BJ (cell line): ENCODE data around the gene DPYD. TPM values are rescaled to one million over a fixed set of nuclear protein-coding genes. Genes with fewer than 3 reads are reported as not detected.

Experiments
- CTCF ChIA-PET: fragments of 350-600 bp; formaldehyde crosslinking; extraction: SDS; loops from one replicate; lab custom pipeline; 2021; ENCODE audit warnings: antibody characterized with exemption, inconsistent platforms; lab: Yijun Ruan, JAX
- POLR2A ChIA-PET: fragments of 300-600 bp; sonication (Branson Sonifier 250); formaldehyde crosslinking; extraction: SDS; loops from one replicate; lab custom pipeline; 2021; ENCODE audit warnings: antibody characterized with exemption; lab: Charles Lee
- DNase-seq: peaks from one replicate; pipeline ENCODE4 v3.0.0-alpha.2; 2011; ENCODE audit warnings: low read depth
- H3K27me3 ChIP-seq: 2 replicates; pipeline ENCODE4 v1.6.0; 2011; ENCODE audit warnings: low read length; ENCODE audit not compliant: control insufficient read depth, insufficient read depth
- H3K36me3 ChIP-seq: 2 replicates; pipeline ENCODE4 v1.5.1; 2011; ENCODE audit warnings: low read length; ENCODE audit not compliant: control insufficient read depth, insufficient read depth
- H3K4me3 ChIP-seq: 2 replicates; pipeline ENCODE4 v1.5.1; 2011; ENCODE audit warnings: low read depth, mild to moderate bottlenecking, control low read depth, low read length
- polyA plus RNA-seq: library from polyadenylated mRNA; depleted of rRNA; stranded (reverse); fragments of >200 nt; gene quantifications from 2 replicates; pipeline ENCODE4 v1.2.3, GENCODE V29; 2011
- TF ChIP-seq, protein P1 (sequence below): IDR thresholded peaks from 2 replicates; pipeline ENCODE4 v1.5.1; 2011; ENCODE audit warnings: low read depth, mild to moderate bottlenecking, control low read depth, inconsistent platforms, low read length, moderate library complexity; ENCODE audit not compliant: insufficient read depth

DPYD gene
- polyA plus RNA-seq, 1 experiment: 13.1 TPM

DNA sequence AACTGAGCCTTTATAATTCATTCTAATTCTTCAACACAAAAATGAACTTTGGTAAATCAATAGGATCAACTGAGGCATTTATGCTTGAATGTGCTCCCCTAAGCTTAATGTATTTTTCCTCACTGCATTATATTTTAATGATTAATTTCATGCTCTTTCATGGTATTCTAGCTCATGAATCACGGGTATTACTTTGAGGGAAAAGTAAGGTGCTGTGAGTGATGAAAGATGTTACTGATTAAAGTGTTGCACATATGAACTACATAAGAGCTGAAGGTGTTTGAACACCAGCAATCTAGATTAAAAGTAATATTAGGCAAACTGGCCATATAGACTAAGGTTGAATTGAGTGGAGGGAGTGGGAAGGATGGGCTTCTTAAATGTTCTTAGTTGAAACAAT, 1.9 kb downstream of the DPYD start:
- TF ChIP-seq, protein P1, sequence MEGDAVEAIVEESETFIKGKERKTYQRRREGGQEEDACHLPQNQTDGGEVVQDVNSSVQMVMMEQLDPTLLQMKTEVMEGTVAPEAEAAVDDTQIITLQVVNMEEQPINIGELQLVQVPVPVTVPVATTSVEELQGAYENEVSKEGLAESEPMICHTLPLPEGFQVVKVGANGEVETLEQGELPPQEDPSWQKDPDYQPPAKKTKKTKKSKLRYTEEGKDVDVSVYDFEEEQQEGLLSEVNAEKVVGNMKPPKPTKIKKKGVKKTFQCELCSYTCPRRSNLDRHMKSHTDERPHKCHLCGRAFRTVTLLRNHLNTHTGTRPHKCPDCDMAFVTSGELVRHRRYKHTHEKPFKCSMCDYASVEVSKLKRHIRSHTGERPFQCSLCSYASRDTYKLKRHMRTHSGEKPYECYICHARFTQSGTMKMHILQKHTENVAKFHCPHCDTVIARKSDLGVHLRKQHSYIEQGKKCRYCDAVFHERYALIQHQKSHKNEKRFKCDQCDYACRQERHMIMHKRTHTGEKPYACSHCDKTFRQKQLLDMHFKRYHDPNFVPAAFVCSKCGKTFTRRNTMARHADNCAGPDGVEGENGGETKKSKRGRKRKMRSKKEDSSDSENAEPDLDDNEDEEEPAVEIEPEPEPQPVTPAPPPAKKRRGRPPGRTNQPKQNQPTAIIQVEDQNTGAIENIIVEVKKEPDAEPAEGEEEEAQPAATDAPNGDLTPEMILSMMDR: no peak
- no peak for DNase-seq
- H3K36me3 ChIP-seq: no peaks in the 10 kb centered on the region
- H3K4me3 ChIP-seq: peak overlapping the region; percentile 95
- no peaks in the 10 kb centered on the region for H3K27me3 ChIP-seq
- CTCF ChIA-PET: interaction anchor here (1.2 kb wide), 1 partner anchor 77 kb away, joined by 3 read pairs; no protein-coding TSS in a partner anchor
- POLR2A ChIA-PET: no interaction called here

DNA sequence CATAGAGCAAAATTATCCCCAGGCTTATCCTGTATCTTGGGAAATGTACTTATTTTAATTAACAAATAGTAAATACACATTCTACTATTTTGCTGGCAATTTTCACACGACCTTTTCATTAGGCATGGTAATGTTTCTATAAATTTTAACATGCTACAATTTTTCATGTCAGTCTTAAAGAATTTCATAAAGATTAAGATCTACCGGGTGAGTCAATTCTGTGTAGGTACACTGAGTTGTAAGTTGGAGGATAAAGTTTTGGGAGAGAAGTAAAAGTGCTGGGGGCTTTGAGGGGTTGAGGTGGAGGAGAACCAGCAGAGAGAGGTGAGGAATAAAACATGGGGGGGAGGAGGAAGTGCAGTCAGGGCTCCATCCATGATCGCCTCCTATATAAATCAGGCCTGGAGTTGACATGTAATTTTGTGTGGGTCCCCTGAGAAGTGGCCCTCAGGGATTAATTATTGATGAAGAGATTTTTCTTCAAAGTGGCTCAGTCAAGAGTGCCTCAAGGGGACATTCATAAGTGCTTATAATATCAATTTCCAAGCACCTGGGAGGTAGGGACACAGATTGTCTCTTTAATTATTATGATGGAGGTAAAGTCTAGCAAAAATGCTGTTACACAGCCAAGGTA, 7.2 kb downstream of the DPYD start:
- ChIA-PET CTCF (no interaction called here), POLR2A (interaction anchor here (0.7 kb wide), 1 partner anchor 347 kb away, joined by 6 read pairs; no protein-coding TSS in a partner anchor)
- no peaks in the 10 kb centered on the region for H3K27me3 ChIP-seq
- H3K4me3 ChIP-seq: no peak overlapping the region
- DNase-seq: no peak
- TF ChIP-seq, protein P1: no peak
- no peaks in the 10 kb centered on the region for H3K36me3 ChIP-seq

DNA sequence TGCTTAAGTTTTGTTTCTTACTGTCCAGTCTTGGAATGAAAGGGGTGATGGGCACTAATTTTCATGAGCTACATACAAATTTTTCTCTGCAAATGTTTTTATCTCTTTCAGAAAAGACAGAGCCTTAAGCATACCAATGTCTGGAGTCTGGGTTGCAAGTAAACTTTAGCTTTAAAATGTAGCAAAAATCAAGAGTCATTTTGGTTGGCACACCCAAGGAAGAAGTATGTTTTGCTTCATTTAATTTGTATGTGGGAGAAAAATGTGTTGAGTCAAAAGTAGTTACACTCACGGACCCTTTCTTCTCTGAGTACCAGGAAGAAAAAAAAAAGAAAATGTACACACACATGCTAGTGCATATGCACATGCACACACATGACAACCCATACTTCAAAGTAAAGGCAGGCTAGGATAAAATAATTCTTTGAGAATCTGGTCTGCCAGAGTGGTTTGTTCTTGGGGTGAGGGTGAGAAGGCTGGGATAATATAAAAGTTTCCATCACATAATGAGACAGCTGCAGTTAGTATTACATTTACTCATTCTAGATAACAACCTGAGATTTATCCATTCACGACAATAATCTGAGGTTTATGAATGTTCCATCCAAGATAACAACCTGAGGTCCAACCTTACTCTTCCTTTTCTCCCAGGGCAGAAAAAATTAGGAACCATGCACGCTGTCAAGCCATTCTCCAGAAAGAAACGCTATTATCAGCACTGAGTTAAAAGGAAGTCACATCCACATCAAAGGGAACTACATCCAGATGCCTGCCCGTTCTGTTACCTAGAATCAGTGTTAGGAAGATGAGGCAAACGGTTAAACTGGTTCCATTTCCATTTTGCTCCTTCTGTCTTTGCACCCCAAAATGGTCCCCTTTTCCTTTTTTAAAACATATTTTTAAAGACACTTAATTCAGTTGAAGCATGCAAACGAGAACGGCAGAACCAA, 9.3 kb downstream of the DPYD start:
- ChIA-PET CTCF (interaction anchor here (0.9 kb wide), 1 partner anchor 10 kb away, joined by 3 read pairs; no protein-coding TSS in a partner anchor), POLR2A (interaction anchor here (0.7 kb wide), 1 partner anchor 101 kb away, joined by 3 read pairs; no protein-coding TSS in a partner anchor)
- DNase-seq: no peak
- Histone ChIP-seq H3K4me3 (no peak overlapping the region), H3K36me3 (no peaks in the 10 kb centered on the region), H3K27me3 (no peaks in the 10 kb centered on the region)
- TF ChIP-seq, protein P1: no peak

DNA sequence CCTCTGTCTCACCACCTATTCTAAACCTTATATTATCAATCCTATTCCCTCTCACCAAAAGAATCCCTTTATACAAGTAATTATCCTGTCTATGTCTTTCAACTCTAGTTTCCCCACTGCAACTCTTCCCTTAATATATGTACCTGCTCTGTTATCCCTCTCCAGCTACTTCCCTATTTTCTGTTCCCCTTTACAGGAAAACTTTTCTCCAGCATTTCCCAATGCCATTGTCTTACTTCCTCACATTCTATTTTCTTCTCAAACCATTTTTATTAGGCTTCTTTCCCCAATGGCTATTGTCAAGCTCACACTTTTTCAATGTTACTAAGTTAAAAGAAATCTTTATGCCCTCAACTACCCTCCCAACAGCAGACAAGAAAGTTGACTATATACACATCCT, 11.6 kb downstream of the DPYD start:
- no peak overlapping the region for H3K4me3 ChIP-seq
- DNase-seq: no peak
- no peaks in the 10 kb centered on the region for H3K27me3 ChIP-seq
- ChIA-PET POLR2A (no interaction called here), CTCF (interaction anchor here (0.7 kb wide), 1 partner anchor 8 kb away, joined by 4 read pairs; no protein-coding TSS in a partner anchor)
- no peaks in the 10 kb centered on the region for H3K36me3 ChIP-seq
- TF ChIP-seq, protein P1: no peak

DNA sequence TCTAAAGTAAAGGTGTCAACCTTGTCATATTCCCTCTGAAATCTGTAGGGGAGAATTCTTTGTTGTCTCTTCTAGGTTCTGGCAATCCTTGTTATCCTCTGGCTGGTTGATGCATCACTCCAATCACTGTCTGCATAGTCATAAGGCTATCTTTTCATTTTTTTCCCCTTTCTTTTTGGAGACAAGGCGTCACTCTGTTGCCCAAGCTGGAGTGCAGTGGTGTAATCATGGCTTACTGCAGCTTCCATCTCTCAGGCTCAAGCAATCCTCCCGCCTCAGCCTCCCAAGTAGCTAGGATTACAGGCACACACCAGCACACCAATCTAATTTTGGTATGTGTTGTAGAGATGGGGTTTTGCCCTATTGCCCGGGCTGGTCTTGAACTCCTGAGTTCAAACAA, 12.9 kb downstream of the DPYD start:
- POLR2A ChIA-PET: no interaction called here
- DNase-seq: no peak
- TF ChIP-seq, protein P1: no peak

More for the DNA sequence above, 12.9 kb downstream of the DPYD start:
- no peaks in the 10 kb centered on the region for H3K27me3 ChIP-seq
- H3K36me3 ChIP-seq: no peaks in the 10 kb centered on the region
- H3K4me3 ChIP-seq: no peak overlapping the region
- CTCF ChIA-PET: no interaction called here
